Activated CD8-positive, alpha-beta T cell treated with anti-CD3 and anti-CD28 coated beads for 36 hours (primary cell): ENCODE results near the gene LRRC8C. TPM values are rescaled to one million over a fixed set of nuclear protein-coding genes. Genes with fewer than 3 reads are reported as not detected.

Source experiments
- ATAC-seq: fragments of 200-7000 bp; cut with Tn5 transposase; one replicate; pipeline ENCODE4 v1.10.0; 2021; ENCODE audit warnings: mild to moderate bottlenecking, moderate library complexity
- CTCF ChIA-PET: fragments of 350-600 bp; sonication (Branson Sonifier 250); formaldehyde crosslinking; loops from one replicate; lab custom pipeline; 2021; ENCODE audit warnings: antibody characterized with exemption; lab: Charles Lee
- POLR2A ChIA-PET: fragments of 350-600 bp; sonication (Branson Sonifier 250); formaldehyde crosslinking; loops from one replicate; lab custom pipeline; 2021; ENCODE audit warnings: antibody characterized with exemption; lab: Charles Lee
- DNase-seq: peaks from one replicate; pipeline ENCODE4 v3.0.0-alpha.2; 2020
- H3K27ac Mint-ChIP-seq: one replicate; pipeline ENCODE4 v1.8.0; 2021; ENCODE audit warnings: mild to moderate bottlenecking, mixed read lengths
- H3K27me3 Mint-ChIP-seq: one replicate; pipeline ENCODE4 v1.8.0; 2021; ENCODE audit warnings: mixed read lengths
- H3K36me3 Mint-ChIP-seq: one replicate; pipeline ENCODE4 v1.8.0; 2021; ENCODE audit warnings: low read depth, mixed read lengths
- H3K4me1 Mint-ChIP-seq: one replicate; pipeline ENCODE4 v1.8.0; 2021; ENCODE audit warnings: low read depth, mixed read lengths
- H3K4me3 Mint-ChIP-seq: one replicate; pipeline ENCODE4 v1.8.0; 2021; ENCODE audit warnings: mild to moderate bottlenecking, moderate library complexity, mixed read lengths
- H3K9me3 Mint-ChIP-seq: one replicate; pipeline ENCODE4 v1.8.0; 2021; ENCODE audit warnings: mixed read lengths
- intact Hi-C: fragments of 100-400 bp; cut with micrococcal nuclease; formaldehyde crosslinking; loops from one replicate; pipeline ENCODE4 v1.10.0; 2022
- total RNA-seq, 2 experiments: library from RNA; stranded (reverse); gene quantifications; one replicate each; pipeline ENCODE4 v1.2.3, GENCODE V29; 2021
- TF ChIP-seq, protein P1 (sequence below): fragments of 200-600 bp; IDR thresholded peaks from one replicate; pipeline ENCODE4 v1.8.0; 2022; ENCODE audit warnings: antibody characterized with exemption, mild to moderate bottlenecking

LRRC8C gene
- total RNA-seq, 2 experiments from 2014 or later = 34.4 to 37.4 TPM

DNA sequence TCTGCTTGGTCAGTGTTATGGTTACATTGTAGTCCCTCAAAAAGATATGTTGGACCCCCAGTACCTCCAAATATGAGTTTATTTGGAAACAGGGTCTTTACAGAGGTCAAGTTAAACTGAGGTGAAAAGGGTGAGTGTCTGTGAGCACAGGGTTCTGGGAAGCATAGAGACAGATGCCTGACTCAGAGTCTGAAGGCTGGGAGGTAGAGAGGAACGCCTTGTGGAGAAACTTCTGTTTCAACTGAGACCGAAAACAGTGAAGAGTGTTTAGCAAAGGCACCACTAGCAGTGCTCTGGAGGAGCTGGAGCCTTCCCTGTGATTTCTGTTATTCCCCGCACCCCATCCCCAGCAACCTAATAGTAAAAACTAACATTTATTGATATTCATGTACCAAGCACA is 122.7 kb downstream of the LRRC8C start:
- Mint-ChIP-seq H3K4me3 (no peak overlapping the region), H3K36me3 (peaks cover 19% of the 10 kb centered on the region), H3K4me1 (peaks cover 75% of the 10 kb centered on the region), H3K9me3 (peaks cover 6% of the 10 kb centered on the region), H3K27ac (peak overlapping the region; percentile 93), H3K27me3 (no peaks in the 10 kb centered on the region)
- TF ChIP-seq, protein P1, sequence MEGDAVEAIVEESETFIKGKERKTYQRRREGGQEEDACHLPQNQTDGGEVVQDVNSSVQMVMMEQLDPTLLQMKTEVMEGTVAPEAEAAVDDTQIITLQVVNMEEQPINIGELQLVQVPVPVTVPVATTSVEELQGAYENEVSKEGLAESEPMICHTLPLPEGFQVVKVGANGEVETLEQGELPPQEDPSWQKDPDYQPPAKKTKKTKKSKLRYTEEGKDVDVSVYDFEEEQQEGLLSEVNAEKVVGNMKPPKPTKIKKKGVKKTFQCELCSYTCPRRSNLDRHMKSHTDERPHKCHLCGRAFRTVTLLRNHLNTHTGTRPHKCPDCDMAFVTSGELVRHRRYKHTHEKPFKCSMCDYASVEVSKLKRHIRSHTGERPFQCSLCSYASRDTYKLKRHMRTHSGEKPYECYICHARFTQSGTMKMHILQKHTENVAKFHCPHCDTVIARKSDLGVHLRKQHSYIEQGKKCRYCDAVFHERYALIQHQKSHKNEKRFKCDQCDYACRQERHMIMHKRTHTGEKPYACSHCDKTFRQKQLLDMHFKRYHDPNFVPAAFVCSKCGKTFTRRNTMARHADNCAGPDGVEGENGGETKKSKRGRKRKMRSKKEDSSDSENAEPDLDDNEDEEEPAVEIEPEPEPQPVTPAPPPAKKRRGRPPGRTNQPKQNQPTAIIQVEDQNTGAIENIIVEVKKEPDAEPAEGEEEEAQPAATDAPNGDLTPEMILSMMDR = no peak
- no peak for DNase-seq
- CTCF ChIA-PET = interaction anchor here (0.7 to 5.2 kb wide), 6 partner anchors 10 to 122 kb away, joined by 3 to 28 read pairs (median 4); partner anchors contain the start of gene LRRC8C
- intact Hi-C loops = no loop called here
- no peak for ATAC-seq
- POLR2A ChIA-PET = interaction anchor here (0.7 kb wide), 1 partner anchor 59 kb away, joined by 3 read pairs; no protein-coding TSS in a partner anchor

DNA sequence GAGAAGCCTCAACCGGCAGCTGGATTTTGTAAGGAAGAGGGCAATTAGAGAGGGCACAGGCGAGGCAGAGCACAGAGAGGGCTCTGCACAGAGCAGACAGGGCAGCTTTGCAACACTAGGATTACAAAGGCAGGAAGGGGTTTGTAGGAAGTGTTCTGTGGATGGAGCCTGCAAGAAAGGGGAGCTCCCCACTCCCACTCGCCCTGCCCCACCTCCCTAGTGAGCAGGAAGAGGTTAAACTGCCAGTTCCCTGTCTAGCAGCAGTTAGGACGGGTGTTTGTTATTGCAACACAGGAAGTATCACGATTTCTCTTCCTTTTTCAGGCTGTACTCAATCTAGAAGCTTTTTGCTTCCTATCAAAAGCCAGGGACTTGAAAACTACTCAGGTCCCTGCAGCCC is 124.6 kb downstream of the LRRC8C start:
- Mint-ChIP-seq H3K36me3 (peaks cover 24% of the 10 kb centered on the region), H3K4me1 (peaks cover 89% of the 10 kb centered on the region), H3K9me3 (peaks cover 6% of the 10 kb centered on the region), H3K27ac (peak overlapping the region; percentile 93), H3K4me3 (peak overlapping the region; percentile 73), H3K27me3 (no peaks in the 10 kb centered on the region)
- ChIA-PET POLR2A (interaction anchor here (0.7 to 2.3 kb wide), 10 partner anchors 15 to 154 kb away, joined by 3 to 12 read pairs (median 4); no protein-coding TSS in a partner anchor), CTCF (interaction anchor here (0.8 to 5.2 kb wide), 13 partner anchors 10 to 176 kb away, joined by 3 to 28 read pairs (median 3); partner anchors contain the start of gene LRRC8C)
- DNase-seq = peak; percentile 86
- intact Hi-C loops = no loop called here
- peak; percentile 86 for ATAC-seq
- TF ChIP-seq, protein P1 = no peak

DNA sequence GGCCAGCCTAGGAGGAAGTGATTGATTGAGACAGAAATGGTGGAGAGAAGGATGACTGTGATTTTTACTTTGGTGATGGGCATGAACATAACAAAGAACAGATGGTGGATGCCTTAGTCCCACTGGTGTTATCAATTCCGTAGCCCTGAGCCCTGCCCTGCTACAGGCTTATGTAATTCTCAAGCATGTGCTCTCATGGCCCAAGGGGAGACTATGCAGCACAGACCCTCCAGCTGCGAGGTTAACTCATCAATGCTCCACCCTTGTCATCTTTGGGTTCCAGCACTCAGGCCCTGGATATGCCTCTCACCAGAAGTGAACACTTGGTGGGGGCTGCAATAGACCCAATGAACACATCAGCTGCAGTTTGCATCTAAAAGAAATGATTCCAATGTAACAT is 125.2 kb downstream of the LRRC8C start:
- POLR2A ChIA-PET = interaction anchor here (0.8 to 2.3 kb wide), 9 partner anchors 16 to 148 kb away, joined by 3 to 12 read pairs (median 3); no protein-coding TSS in a partner anchor
- H3K27me3 Mint-ChIP-seq = no peaks in the 10 kb centered on the region
- intact Hi-C loops = no loop called here

DNA sequence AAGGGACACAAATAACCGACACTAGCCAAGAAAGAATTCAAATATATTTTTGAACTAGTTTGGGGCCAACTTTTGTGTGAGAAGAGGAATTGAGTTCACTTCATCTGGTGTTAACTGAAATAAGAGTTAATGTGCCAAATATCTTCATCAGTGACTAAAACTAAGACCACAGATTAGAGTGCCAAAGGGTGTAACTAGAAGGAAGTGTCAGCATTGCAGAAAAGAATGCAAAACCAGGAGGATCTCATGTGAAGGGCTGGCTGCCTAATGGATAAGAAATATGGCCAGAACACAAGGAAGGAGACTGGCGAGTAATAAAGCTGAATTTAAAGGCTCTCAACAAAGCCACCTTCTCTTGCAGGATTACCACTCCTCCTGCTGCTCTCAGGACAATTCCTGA is 126.1 kb downstream of the LRRC8C start:
- POLR2A ChIA-PET = interaction anchor here (0.8 to 1.2 kb wide), 5 partner anchors 17 to 137 kb away, joined by 3 to 4 read pairs (median 3); no protein-coding TSS in a partner anchor
- Mint-ChIP-seq H3K9me3 (no peaks in the 10 kb centered on the region), H3K4me1 (peaks cover 90% of the 10 kb centered on the region), H3K36me3 (peaks cover 20% of the 10 kb centered on the region), H3K4me3 (no peak overlapping the region), H3K27me3 (no peaks in the 10 kb centered on the region), H3K27ac (peak overlapping the region; percentile 82)
- intact Hi-C loops = no loop called here
- no peak for DNase-seq
- no peak for ATAC-seq
- CTCF ChIA-PET = interaction anchor here (0.6 to 5.2 kb wide), 9 partner anchors 39 to 770 kb away, joined by 3 to 28 read pairs (median 6); partner anchors contain the start of gene LRRC8C
- TF ChIP-seq, protein P1 = no peak

More for the DNA sequence above, 125.2 kb downstream of the LRRC8C start:
- ATAC-seq = no peak
- no peak for DNase-seq
- H3K4me3 Mint-ChIP-seq = peak overlapping the region; percentile 73
- peaks cover 2% of the 10 kb centered on the region for H3K9me3 Mint-ChIP-seq
- H3K4me1 Mint-ChIP-seq = peaks cover 87% of the 10 kb centered on the region
- H3K27ac Mint-ChIP-seq = peak overlapping the region; percentile 93
- H3K36me3 Mint-ChIP-seq = peaks cover 23% of the 10 kb centered on the region
- CTCF ChIA-PET = interaction anchor here (0.8 to 5.2 kb wide), 13 partner anchors 9 to 176 kb away, joined by 3 to 28 read pairs (median 4); partner anchors contain the start of gene LRRC8C
- TF ChIP-seq, protein P1 = no peak

DNA sequence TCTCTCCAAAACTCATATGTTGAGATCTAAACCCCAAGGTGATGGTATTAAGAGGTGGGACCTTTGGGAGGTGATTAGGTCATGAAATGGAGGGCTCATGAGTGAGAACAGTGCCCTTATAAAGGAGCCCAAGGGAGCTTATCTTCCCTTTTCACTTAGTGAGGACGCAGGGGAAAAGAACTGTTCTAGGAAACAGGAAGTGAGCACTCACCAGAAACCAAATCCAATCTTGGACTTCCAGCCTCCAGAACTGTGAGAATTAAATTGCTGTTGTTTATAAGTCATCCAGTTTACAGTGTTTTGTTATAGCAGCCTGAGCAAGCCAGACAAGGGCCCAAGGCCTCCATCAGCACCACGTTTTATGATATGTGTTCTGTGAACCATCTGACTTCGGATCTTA is 127.6 kb downstream of the LRRC8C start:
- TF ChIP-seq, protein P1 = no peak
- Mint-ChIP-seq H3K4me3 (no peak overlapping the region), H3K4me1 (peaks cover 78% of the 10 kb centered on the region), H3K27ac (peak overlapping the region; percentile 63), H3K36me3 (peaks cover 17% of the 10 kb centered on the region), H3K9me3 (no peaks in the 10 kb centered on the region), H3K27me3 (no peaks in the 10 kb centered on the region)
- DNase-seq (no peak), ATAC-seq (no peak)
- intact Hi-C loops = loop anchor here (5.0 to 10.0 kb wide), 2 partner anchors 103 to 236 kb away; partner anchors contain the start of gene LRRC8B
- ChIA-PET CTCF (interaction anchor here (1.8 to 7.9 kb wide), 2 partner anchors 127 to 144 kb away, joined by 4 to 147 read pairs; partner anchors contain the start of gene LRRC8C), POLR2A (no interaction called here)
